ENCODE measurements around the gene RELN.

The RELN gene

DNA sequence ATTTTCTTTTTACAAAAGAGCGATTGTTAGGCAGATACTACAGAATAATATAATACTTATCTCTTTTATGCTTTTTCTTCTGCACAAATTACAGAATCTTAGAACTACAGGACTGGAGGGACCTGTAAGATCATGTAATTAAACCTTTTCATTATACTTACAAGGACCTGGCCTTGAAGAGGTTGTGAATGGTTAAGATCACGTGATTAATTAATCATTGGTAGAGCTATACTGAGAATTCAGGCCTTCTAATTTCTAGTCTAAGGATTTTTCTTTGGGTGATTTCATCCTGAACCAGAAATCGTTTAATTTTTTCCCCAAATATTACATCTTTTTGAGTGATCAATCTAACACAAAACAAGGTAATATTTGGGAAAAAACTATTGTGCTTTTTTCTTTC is 379.7 kb downstream of the RELN start:
- no peaks in the 10 kb centered on the region for H3K36me3 ChIP-seq (ENCODE audit: control insufficient read depth in 1 of 2, insufficient read depth in 2 of 2, low read length in 2 of 2)
- no peaks in the 10 kb centered on the region for H3K79me2 ChIP-seq (ENCODE audit: control insufficient read depth, insufficient read depth, low read length, poor library complexity)
- H2AK5ac ChIP-seq (ENCODE audit: low read length): no peak overlapping the region
- H4K12ac ChIP-seq (ENCODE audit: low read depth, low read length): no peak overlapping the region
- H3K4me2 ChIP-seq (ENCODE audit: low read length): no peak overlapping the region
- no peak overlapping the region for H2BK120ac ChIP-seq (ENCODE audit: insufficient read depth, low read length, poor library complexity)
- no peak overlapping the region for H3K27ac ChIP-seq (ENCODE audit: low read depth, low read length)
- no peak overlapping the region for H3K14ac ChIP-seq (ENCODE audit: low read length)
- H3K18ac ChIP-seq (ENCODE audit: low read length): no peak overlapping the region
- no peak overlapping the region for H3K4me3 ChIP-seq (ENCODE audit: low read depth, low read length)
- no peak overlapping the region for H3K23ac ChIP-seq (ENCODE audit: low read length)
- no CpG with 5 or more reads among the region's 3 CpGs for WGBS (ENCODE audit: extremely low coverage, insufficient coverage, insufficient read length)
- no peaks in the 10 kb centered on the region for H3K79me1 ChIP-seq (ENCODE audit: low read length)
- no peak overlapping the region for H2BK5ac ChIP-seq (ENCODE audit: low read depth, low read length, poor library complexity)
- H3K9ac ChIP-seq (ENCODE audit: low read length): no peak overlapping the region
- H2BK12ac ChIP-seq (ENCODE audit: low read length): no peak overlapping the region
- H3K27me3 ChIP-seq (ENCODE audit: insufficient read depth, low read length): no peaks in the 10 kb centered on the region
- no peak overlapping the region for H4K8ac ChIP-seq (ENCODE audit: low read depth, low read length)
- no peaks in the 10 kb centered on the region for H3K9me3 ChIP-seq (ENCODE audit: insufficient read depth, low read depth, low read length)
- H3K4me1 ChIP-seq (ENCODE audit: control insufficient read depth in 1 of 2, insufficient read depth in 2 of 2, low read length in 2 of 2): no peaks in the 10 kb centered on the region
- H2AFZ ChIP-seq (ENCODE audit: insufficient read depth, low read length, poor library complexity): no peak overlapping the region
- no peak overlapping the region for H3K4ac ChIP-seq (ENCODE audit: low read depth, low read length)
- H4K91ac ChIP-seq (ENCODE audit: low read depth, low read length): no peak overlapping the region
- no peak for DNase-seq

DNA sequence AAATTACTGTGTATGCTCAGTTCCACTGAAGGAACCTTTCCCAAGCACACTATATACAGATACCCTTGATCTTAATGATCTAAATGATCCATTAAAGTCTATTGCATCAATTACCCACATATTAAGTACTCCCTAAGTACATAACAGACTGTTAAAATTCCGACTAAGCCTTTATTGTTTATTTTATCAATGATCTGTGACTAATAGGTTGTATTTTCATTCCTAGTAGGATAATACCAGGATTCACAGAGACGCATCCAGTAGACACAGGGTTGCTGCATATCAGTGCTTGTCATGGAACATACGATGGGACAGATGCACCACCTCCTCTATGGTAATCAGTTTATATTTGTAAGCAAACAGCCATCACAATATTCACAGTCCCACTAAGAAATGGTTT is 383.8 kb downstream of the RELN start:
- H3K27ac ChIP-seq (ENCODE audit: low read depth, low read length): no peak overlapping the region
- H3K36me3 ChIP-seq (ENCODE audit: control insufficient read depth in 1 of 2, insufficient read depth in 2 of 2, low read length in 2 of 2): no peaks in the 10 kb centered on the region
- H3K14ac ChIP-seq (ENCODE audit: low read length): no peak overlapping the region
- no peaks in the 10 kb centered on the region for H3K4me1 ChIP-seq (ENCODE audit: control insufficient read depth in 1 of 2, insufficient read depth in 2 of 2, low read length in 2 of 2)
- H2BK120ac ChIP-seq (ENCODE audit: insufficient read depth, low read length, poor library complexity): no peak overlapping the region
- H3K79me2 ChIP-seq (ENCODE audit: control insufficient read depth, insufficient read depth, low read length, poor library complexity): no peaks in the 10 kb centered on the region
- H3K18ac ChIP-seq (ENCODE audit: low read length): no peak overlapping the region
- H4K91ac ChIP-seq (ENCODE audit: low read depth, low read length): no peak overlapping the region
- DNase-seq: no peak
- H4K12ac ChIP-seq (ENCODE audit: low read depth, low read length): no peak overlapping the region
- H2AFZ ChIP-seq (ENCODE audit: insufficient read depth, low read length, poor library complexity): no peak overlapping the region
- H3K4ac ChIP-seq (ENCODE audit: low read depth, low read length): no peak overlapping the region
- no peak overlapping the region for H2BK12ac ChIP-seq (ENCODE audit: low read length)
- H3K9me3 ChIP-seq (ENCODE audit: insufficient read depth, low read depth, low read length): peaks cover 2% of the 10 kb centered on the region
- H3K79me1 ChIP-seq (ENCODE audit: low read length): no peaks in the 10 kb centered on the region
- no peaks in the 10 kb centered on the region for H3K27me3 ChIP-seq (ENCODE audit: insufficient read depth, low read length)
- no peak overlapping the region for H2BK5ac ChIP-seq (ENCODE audit: low read depth, low read length, poor library complexity)
- no peak overlapping the region for H3K4me2 ChIP-seq (ENCODE audit: low read length)
- no peak overlapping the region for H3K4me3 ChIP-seq (ENCODE audit: low read depth, low read length)
- no CpG with 5 or more reads among the region's 3 CpGs for WGBS (ENCODE audit: extremely low coverage, insufficient coverage, insufficient read length)
- H3K9ac ChIP-seq (ENCODE audit: low read length): no peak overlapping the region
- H4K8ac ChIP-seq (ENCODE audit: low read depth, low read length): no peak overlapping the region
- no peak overlapping the region for H2AK5ac ChIP-seq (ENCODE audit: low read length)
- H3K23ac ChIP-seq (ENCODE audit: low read length): no peak overlapping the region

DNA sequence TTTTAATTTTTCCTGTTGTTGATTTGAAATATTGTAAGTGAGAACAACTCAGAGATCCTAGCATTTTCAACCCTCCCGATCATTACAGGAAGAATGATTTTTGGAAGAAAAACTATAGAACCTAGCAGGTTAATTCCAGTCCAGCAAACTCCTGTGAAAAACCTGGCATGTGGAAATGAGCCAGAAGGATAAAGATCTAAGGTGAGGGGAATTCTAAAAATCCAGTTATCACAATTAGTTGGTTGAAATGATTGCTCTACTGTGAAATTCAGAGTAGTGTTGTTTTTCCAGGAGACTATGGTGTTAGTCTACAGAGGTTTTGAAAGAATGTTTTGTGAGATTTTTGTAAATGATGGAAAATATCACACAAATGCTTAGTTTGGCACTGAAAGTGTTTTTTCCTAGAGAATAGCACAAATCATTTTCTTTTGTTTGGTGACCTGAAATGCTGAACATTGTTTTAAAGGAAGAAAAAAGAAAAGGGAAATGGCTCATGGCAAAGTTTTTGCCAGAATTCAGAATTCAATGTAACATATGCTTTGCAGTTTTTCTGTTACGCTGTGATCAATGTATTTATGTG is 391.0 kb downstream of the RELN start:
- Histone ChIP-seq H2AK5ac (ENCODE audit: low read length) (no peak overlapping the region), H3K4me1 (ENCODE audit: control insufficient read depth in 1 of 2, insufficient read depth in 2 of 2, low read length in 2 of 2) (no peaks in the 10 kb centered on the region), H3K4me2 (ENCODE audit: low read length) (no peak overlapping the region), H2BK5ac (ENCODE audit: low read depth, low read length, poor library complexity) (no peak overlapping the region), H4K8ac (ENCODE audit: low read depth, low read length) (no peak overlapping the region), H3K4me3 (ENCODE audit: low read depth, low read length) (no peak overlapping the region), H3K4ac (ENCODE audit: low read depth, low read length) (no peak overlapping the region), H3K18ac (ENCODE audit: low read length) (no peak overlapping the region), H3K23ac (ENCODE audit: low read length) (no peak overlapping the region), H3K27me3 (ENCODE audit: insufficient read depth, low read length) (no peaks in the 10 kb centered on the region), H3K79me1 (ENCODE audit: low read length) (no peaks in the 10 kb centered on the region), H3K27ac (ENCODE audit: low read depth, low read length) (no peak overlapping the region), H3K9me3 (ENCODE audit: insufficient read depth, low read depth, low read length) (no peaks in the 10 kb centered on the region), H3K14ac (ENCODE audit: low read length) (no peak overlapping the region), H4K91ac (ENCODE audit: low read depth, low read length) (no peak overlapping the region), H2BK120ac (ENCODE audit: insufficient read depth, low read length, poor library complexity) (no peak overlapping the region), H3K9ac (ENCODE audit: low read length) (no peak overlapping the region), H3K36me3 (ENCODE audit: control insufficient read depth in 1 of 2, insufficient read depth in 2 of 2, low read length in 2 of 2) (no peaks in the 10 kb centered on the region), H2AFZ (ENCODE audit: insufficient read depth, low read length, poor library complexity) (no peak overlapping the region), H2BK12ac (ENCODE audit: low read length) (no peak overlapping the region), H3K79me2 (ENCODE audit: control insufficient read depth, insufficient read depth, low read length, poor library complexity) (no peaks in the 10 kb centered on the region), H4K12ac (ENCODE audit: low read depth, low read length) (no peak overlapping the region)
- no CpG with 5 or more reads among the region's 2 CpGs for WGBS (ENCODE audit: extremely low coverage, insufficient coverage, insufficient read length)
- peak in 1 of 2 donors; percentile 39 for DNase-seq

DNA sequence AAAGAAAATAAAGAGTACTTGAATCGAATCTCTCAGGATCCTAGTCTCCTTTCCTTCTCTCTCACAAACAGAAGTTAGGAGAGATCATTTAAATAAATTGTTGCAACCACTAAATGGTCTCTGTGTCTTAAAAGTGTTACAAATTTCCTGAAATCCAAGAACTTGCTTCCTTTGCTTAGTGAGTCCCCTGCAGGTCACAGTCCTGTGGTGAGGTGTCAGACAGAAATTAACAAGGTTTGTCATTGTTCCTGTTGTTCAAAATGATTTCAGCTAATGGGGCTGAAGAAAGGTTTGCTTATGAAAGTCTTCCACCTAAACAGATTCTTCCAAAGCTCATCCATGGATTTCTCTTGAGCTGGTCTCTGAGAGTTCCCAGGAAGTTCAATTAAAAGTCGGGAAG is 391.9 kb downstream of the RELN start:
- H2BK5ac ChIP-seq (ENCODE audit: low read depth, low read length, poor library complexity): no peak overlapping the region
- no CpG with 5 or more reads among the region's 2 CpGs for WGBS (ENCODE audit: extremely low coverage, insufficient coverage, insufficient read length)
- H3K9ac ChIP-seq (ENCODE audit: low read length): no peak overlapping the region
- no peak overlapping the region for H3K4me3 ChIP-seq (ENCODE audit: low read depth, low read length)
- DNase-seq: no peak
- H4K12ac ChIP-seq (ENCODE audit: low read depth, low read length): no peak overlapping the region
- no peaks in the 10 kb centered on the region for H3K79me2 ChIP-seq (ENCODE audit: control insufficient read depth, insufficient read depth, low read length, poor library complexity)
- no peak overlapping the region for H3K18ac ChIP-seq (ENCODE audit: low read length)
- no peak overlapping the region for H3K27ac ChIP-seq (ENCODE audit: low read depth, low read length)
- H3K27me3 ChIP-seq (ENCODE audit: insufficient read depth, low read length): no peaks in the 10 kb centered on the region
- H2BK120ac ChIP-seq (ENCODE audit: insufficient read depth, low read length, poor library complexity): no peak overlapping the region
- no peak overlapping the region for H4K8ac ChIP-seq (ENCODE audit: low read depth, low read length)
- H4K91ac ChIP-seq (ENCODE audit: low read depth, low read length): no peak overlapping the region
- H2AK5ac ChIP-seq (ENCODE audit: low read length): no peak overlapping the region
- H2BK12ac ChIP-seq (ENCODE audit: low read length): no peak overlapping the region
- H3K4ac ChIP-seq (ENCODE audit: low read depth, low read length): no peak overlapping the region
- H3K36me3 ChIP-seq (ENCODE audit: control insufficient read depth in 1 of 2, insufficient read depth in 2 of 2, low read length in 2 of 2): no peaks in the 10 kb centered on the region
- no peak overlapping the region for H3K4me2 ChIP-seq (ENCODE audit: low read length)
- no peaks in the 10 kb centered on the region for H3K9me3 ChIP-seq (ENCODE audit: insufficient read depth, low read depth, low read length)
- H3K4me1 ChIP-seq (ENCODE audit: control insufficient read depth in 1 of 2, insufficient read depth in 2 of 2, low read length in 2 of 2): no peaks in the 10 kb centered on the region
- H3K23ac ChIP-seq (ENCODE audit: low read length): no peak overlapping the region
- no peak overlapping the region for H2AFZ ChIP-seq (ENCODE audit: insufficient read depth, low read length, poor library complexity)
- H3K14ac ChIP-seq (ENCODE audit: low read length): no peak overlapping the region
- H3K79me1 ChIP-seq (ENCODE audit: low read length): no peaks in the 10 kb centered on the region
